ENCODE measurements around the gene CCNG2.

- TF ChIP-seq POLR2A (IDR thresholded peaks at IDR 0.05; ENCODE audit: low read depth, low read length) = no peak
- TF ChIP-seq TAF1 (IDR thresholded peaks at IDR 0.05; ENCODE audit: low read depth, low read length) = no peak
- TF ChIP-seq POLR2AphosphoS5 (IDR thresholded peaks at IDR 0.05; ENCODE audit: low read depth, low read length) = no peak
Observed at GRCh38 chr4:77142646-77143028, 14.4 kb upstream of the CCNG2 start.

All from GM12891 (cell line).